ENCODE measurements around the gene EIF4H.
"Not testable (repeated sequence)": the region's sequence is repeated elsewhere in the genome, so short reads cannot be mapped to it uniquely, and the experiment has no call there.

Gene EIF4H

GRCh38 chr7:74224511-74224832, 50.3 kb downstream of the EIF4H start:
- no peak overlapping the region for H2BK5ac ChIP-seq (ENCODE audit: low read length)
- H3K79me2 ChIP-seq (ENCODE audit: control insufficient read depth, insufficient read depth, low read length), result no peaks in the 10 kb centered on the region
- H3K4ac ChIP-seq (ENCODE audit: low read depth, low read length), result no peak overlapping the region
- H3K18ac ChIP-seq (ENCODE audit: low read length), result no peak overlapping the region
- no peak overlapping the region for H3K27ac ChIP-seq (ENCODE audit: low read depth, low read length)
- H2BK15ac ChIP-seq (replicated peaks; ENCODE audit: low read depth), result no peak overlapping the region
- H4K8ac ChIP-seq (ENCODE audit: low read depth, low read length), result no peak overlapping the region
- peaks cover 4% of the 10 kb centered on the region for H3K36me3 ChIP-seq (ENCODE audit: control insufficient read depth, insufficient read depth, low read length)
- DNase-seq, result no peak
- H3K4me3 ChIP-seq (ENCODE audit: low read length), result no peak overlapping the region
- H3K4me1 ChIP-seq (ENCODE audit: control insufficient read depth, low read depth, low read length), result no peaks in the 10 kb centered on the region
- no peak overlapping the region for H2BK120ac ChIP-seq (ENCODE audit: low read depth, low read length)
- H3K27me3 ChIP-seq (ENCODE audit: insufficient read depth, low read length, poor library complexity), result no peaks in the 10 kb centered on the region
- H3K9ac ChIP-seq (ENCODE audit: low read length), result no peak overlapping the region
- H3K56ac ChIP-seq (ENCODE audit: low read length), result no peak overlapping the region
- WGBS (ENCODE audit: extremely low coverage, insufficient coverage, low lambda C conversion rate), result no CpG with 5 or more reads among the region's 12 CpGs
- no peaks in the 10 kb centered on the region for H3K79me1 ChIP-seq (ENCODE audit: low read length)
- no peak overlapping the region for H2AK5ac ChIP-seq (ENCODE audit: low read length)
- no peak overlapping the region for H3K4me2 ChIP-seq (ENCODE audit: low read length)
- H3K23ac ChIP-seq (ENCODE audit: low read length), result no peak overlapping the region
- H4K5ac ChIP-seq (ENCODE audit: low read length), result no peak overlapping the region

GRCh38 chr7:74224907-74225306, 50.8 kb downstream of the EIF4H start:
- not testable (repeated sequence) for H3K4me3 ChIP-seq (ENCODE audit: low read length)

GRCh38 chr7:74225400-74225799, 51.2 kb downstream of the EIF4H start:
- no peak overlapping the region for H3K4me2 ChIP-seq (ENCODE audit: low read length)
- H3K27ac ChIP-seq (ENCODE audit: low read depth, low read length), result no peak overlapping the region
- no peak overlapping the region for H2BK120ac ChIP-seq (ENCODE audit: low read depth, low read length)
- H2BK15ac ChIP-seq (replicated peaks; ENCODE audit: low read depth), result no peak overlapping the region
- H2BK5ac ChIP-seq (ENCODE audit: low read length), result no peak overlapping the region
- H3K18ac ChIP-seq (ENCODE audit: low read length), result no peak overlapping the region
- H3K56ac ChIP-seq (ENCODE audit: low read length), result no peak overlapping the region
- no peak overlapping the region for H3K4me3 ChIP-seq (ENCODE audit: low read length)
- H3K79me1 ChIP-seq (ENCODE audit: low read length), result no peaks in the 10 kb centered on the region
- no peaks in the 10 kb centered on the region for H3K4me1 ChIP-seq (ENCODE audit: control insufficient read depth, low read depth, low read length)
- H3K9ac ChIP-seq (ENCODE audit: low read length), result no peak overlapping the region
- H3K27me3 ChIP-seq (ENCODE audit: insufficient read depth, low read length, poor library complexity), result no peaks in the 10 kb centered on the region
- no peak overlapping the region for H3K4ac ChIP-seq (ENCODE audit: low read depth, low read length)
- no peak overlapping the region for H3K23ac ChIP-seq (ENCODE audit: low read length)
- H4K8ac ChIP-seq (ENCODE audit: low read depth, low read length), result no peak overlapping the region
- no peak for DNase-seq
- H2AK5ac ChIP-seq (ENCODE audit: low read length), result no peak overlapping the region
- no peak overlapping the region for H4K5ac ChIP-seq (ENCODE audit: low read length)
- peaks cover 4% of the 10 kb centered on the region for H3K36me3 ChIP-seq (ENCODE audit: control insufficient read depth, insufficient read depth, low read length)
- no peaks in the 10 kb centered on the region for H3K79me2 ChIP-seq (ENCODE audit: control insufficient read depth, insufficient read depth, low read length)
- no CpG with 5 or more reads among the region's 12 CpGs for whole genome bisulfite sequencing (ENCODE audit: extremely low coverage, insufficient coverage, low lambda C conversion rate)

More at GRCh38 chr7:74224907-74225306, 50.8 kb downstream of the EIF4H start:
- H3K27me3 ChIP-seq (ENCODE audit: insufficient read depth, low read length, poor library complexity); H3K18ac ChIP-seq (ENCODE audit: low read length); H3K4me1 ChIP-seq (ENCODE audit: control insufficient read depth, low read depth, low read length); H2BK5ac ChIP-seq (ENCODE audit: low read length); H3K4me2 ChIP-seq (ENCODE audit: low read length); H2BK15ac ChIP-seq (replicated peaks; ENCODE audit: low read depth); H3K23ac ChIP-seq (ENCODE audit: low read length); DNase-seq; H4K5ac ChIP-seq (ENCODE audit: low read length); H3K79me1 ChIP-seq (ENCODE audit: low read length); H2AK5ac ChIP-seq (ENCODE audit: low read length); H3K79me2 ChIP-seq (ENCODE audit: control insufficient read depth, insufficient read depth, low read length); H3K9ac ChIP-seq (ENCODE audit: low read length); H3K27ac ChIP-seq (ENCODE audit: low read depth, low read length); H3K36me3 ChIP-seq (ENCODE audit: control insufficient read depth, insufficient read depth, low read length); H3K56ac ChIP-seq (ENCODE audit: low read length); H4K8ac ChIP-seq (ENCODE audit: low read depth, low read length); H2BK120ac ChIP-seq (ENCODE audit: low read depth, low read length); H3K4ac ChIP-seq (ENCODE audit: low read depth, low read length): not testable (repeated sequence)
- WGBS (ENCODE audit: extremely low coverage, insufficient coverage, low lambda C conversion rate), result no CpG with 5 or more reads among the region's 13 CpGs

- H2BK120ac ChIP-seq (ENCODE audit: low read depth, low read length), result no peak overlapping the region
- no peak overlapping the region for H4K5ac ChIP-seq (ENCODE audit: low read length)
- peaks cover 4% of the 10 kb centered on the region for H3K36me3 ChIP-seq (ENCODE audit: control insufficient read depth, insufficient read depth, low read length)
- H3K27ac ChIP-seq (ENCODE audit: low read depth, low read length), result no peak overlapping the region
- H4K8ac ChIP-seq (ENCODE audit: low read depth, low read length), result no peak overlapping the region
- H3K4me3 ChIP-seq (ENCODE audit: low read length), result no peak overlapping the region
- H3K27me3 ChIP-seq (ENCODE audit: insufficient read depth, low read length, poor library complexity), result no peaks in the 10 kb centered on the region
- H2BK15ac ChIP-seq (replicated peaks; ENCODE audit: low read depth), result no peak overlapping the region
- no peaks in the 10 kb centered on the region for H3K79me2 ChIP-seq (ENCODE audit: control insufficient read depth, insufficient read depth, low read length)
- no peak overlapping the region for H3K56ac ChIP-seq (ENCODE audit: low read length)
- WGBS (ENCODE audit: extremely low coverage, insufficient coverage, low lambda C conversion rate), result no CpG with 5 or more reads among the region's 5 CpGs
- no peak for DNase-seq
- H3K79me1 ChIP-seq (ENCODE audit: low read length), result no peaks in the 10 kb centered on the region
- H3K9ac ChIP-seq (ENCODE audit: low read length), result no peak overlapping the region
- no peak overlapping the region for H2AK5ac ChIP-seq (ENCODE audit: low read length)
- H3K23ac ChIP-seq (ENCODE audit: low read length), result no peak overlapping the region
- H3K18ac ChIP-seq (ENCODE audit: low read length), result no peak overlapping the region
- no peak overlapping the region for H3K4ac ChIP-seq (ENCODE audit: low read depth, low read length)
- H2BK5ac ChIP-seq (ENCODE audit: low read length), result no peak overlapping the region
- H3K4me1 ChIP-seq (ENCODE audit: control insufficient read depth, low read depth, low read length), result no peaks in the 10 kb centered on the region
- H3K4me2 ChIP-seq (ENCODE audit: low read length), result no peak overlapping the region
Observed at GRCh38 chr7:74226633-74227032, 52.5 kb downstream of the EIF4H start.

GRCh38 chr7:74228951-74229900, 55.1 kb downstream of the EIF4H start:
- Histone ChIP-seq H3K56ac (ENCODE audit: low read length) (no peak overlapping the region), H3K27ac (ENCODE audit: low read depth, low read length) (no peak overlapping the region), H3K79me2 (ENCODE audit: control insufficient read depth, insufficient read depth, low read length) (no peaks in the 10 kb centered on the region), H3K4me1 (ENCODE audit: control insufficient read depth, low read depth, low read length) (no peaks in the 10 kb centered on the region), H3K79me1 (ENCODE audit: low read length) (no peaks in the 10 kb centered on the region), H3K27me3 (ENCODE audit: insufficient read depth, low read length, poor library complexity) (no peaks in the 10 kb centered on the region), H4K8ac (ENCODE audit: low read depth, low read length) (no peak overlapping the region), H2BK120ac (ENCODE audit: low read depth, low read length) (no peak overlapping the region), H2BK5ac (ENCODE audit: low read length) (no peak overlapping the region), H3K4ac (ENCODE audit: low read depth, low read length) (no peak overlapping the region), H2AK5ac (ENCODE audit: low read length) (no peak overlapping the region), H3K4me3 (ENCODE audit: low read length) (no peak overlapping the region), H4K5ac (ENCODE audit: low read length) (no peak overlapping the region), H3K36me3 (ENCODE audit: control insufficient read depth, insufficient read depth, low read length) (peaks cover 4% of the 10 kb centered on the region), H3K18ac (ENCODE audit: low read length) (no peak overlapping the region), H2BK15ac (replicated peaks; ENCODE audit: low read depth) (no peak overlapping the region), H3K9ac (ENCODE audit: low read length) (no peak overlapping the region), H3K4me2 (ENCODE audit: low read length) (no peak overlapping the region), H3K23ac (ENCODE audit: low read length) (no peak overlapping the region)
- no CpG with 5 or more reads among the region's 9 CpGs for WGBS (ENCODE audit: extremely low coverage, insufficient coverage, low lambda C conversion rate)
- no peak for DNase-seq
